ENCODE data around the gene ASB5.

The ASB5 gene

GRCh38 chr4:176259330-176260090, 9.5 kb downstream of the ASB5 start:
- Histone ChIP-seq H3K27ac (ENCODE audit: low read depth, low read length) (no peak overlapping the region), H3K9me3 (ENCODE audit: control insufficient read depth, insufficient read depth, low read length) (no peaks in the 10 kb centered on the region), H3K9ac (ENCODE audit: low read depth, low read length) (no peak overlapping the region), H3K4me3 (ENCODE audit: low read depth, low read length) (no peak overlapping the region), H3K27me3 (ENCODE audit: control insufficient read depth, insufficient read depth, low read length) (no peaks in the 10 kb centered on the region), H3K36me3 (ENCODE audit: control insufficient read depth, insufficient read depth, low read length) (no peaks in the 10 kb centered on the region), H3K4me1 (ENCODE audit: control insufficient read depth, insufficient read depth, low read length) (no peaks in the 10 kb centered on the region)

DNA sequence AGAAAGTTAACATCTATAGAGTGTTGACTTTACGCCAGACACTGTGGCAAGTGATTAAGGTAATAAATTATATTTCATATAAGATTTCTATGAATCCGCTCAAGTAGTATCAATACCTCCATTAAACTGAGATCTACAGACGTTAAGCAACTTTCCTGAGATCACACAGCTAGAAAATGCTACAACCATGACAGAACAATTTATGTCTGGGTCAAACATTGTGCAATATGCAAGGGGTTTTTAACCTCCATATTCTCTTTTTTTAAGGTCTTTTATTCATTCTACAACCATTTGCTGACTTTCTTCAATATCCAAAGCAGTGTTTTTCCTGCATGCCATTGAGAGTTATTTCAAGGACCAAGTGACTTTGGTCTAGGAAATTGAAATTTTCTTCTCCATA, 10.9 kb downstream of the ASB5 start:
- H3K4me3 ChIP-seq (ENCODE audit: low read depth, low read length): no peak overlapping the region

GRCh38 chr4:176256921-176257320, 12.1 kb downstream of the ASB5 start:
- H3K27ac ChIP-seq (ENCODE audit: low read depth, low read length): peak overlapping the region; percentile 21
- no peaks in the 10 kb centered on the region for H3K4me1 ChIP-seq (ENCODE audit: control insufficient read depth, insufficient read depth, low read length)
- H3K9me3 ChIP-seq (ENCODE audit: control insufficient read depth, insufficient read depth, low read length): no peaks in the 10 kb centered on the region
- no peak overlapping the region for H3K4me3 ChIP-seq (ENCODE audit: low read depth, low read length)
- no peaks in the 10 kb centered on the region for H3K36me3 ChIP-seq (ENCODE audit: control insufficient read depth, insufficient read depth, low read length)
- no peaks in the 10 kb centered on the region for H3K27me3 ChIP-seq (ENCODE audit: control insufficient read depth, insufficient read depth, low read length)
- H3K9ac ChIP-seq (ENCODE audit: low read depth, low read length): no peak overlapping the region

More for the DNA sequence above, 10.9 kb downstream of the ASB5 start:
- H3K36me3 ChIP-seq (ENCODE audit: control insufficient read depth, insufficient read depth, low read length): no peaks in the 10 kb centered on the region
- no peak overlapping the region for H3K27ac ChIP-seq (ENCODE audit: low read depth, low read length)
- H3K9me3 ChIP-seq (ENCODE audit: control insufficient read depth, insufficient read depth, low read length): no peaks in the 10 kb centered on the region
- H3K4me1 ChIP-seq (ENCODE audit: control insufficient read depth, insufficient read depth, low read length): no peaks in the 10 kb centered on the region
- H3K27me3 ChIP-seq (ENCODE audit: control insufficient read depth, insufficient read depth, low read length): no peaks in the 10 kb centered on the region
- H3K9ac ChIP-seq (ENCODE audit: low read depth, low read length): no peak overlapping the region

GRCh38 chr4:176242764-176243347, 26.2 kb downstream of the ASB5 start:
- H3K27ac ChIP-seq (ENCODE audit: low read depth, low read length): no peak overlapping the region
- H3K9me3 ChIP-seq (ENCODE audit: control insufficient read depth, insufficient read depth, low read length): no peaks in the 10 kb centered on the region
- H3K4me1 ChIP-seq (ENCODE audit: control insufficient read depth, insufficient read depth, low read length): 0 out of 2 replicates have a peak, but pooled peaks cover 4% of the 10 kb centered on the region
- no peak overlapping the region for H3K4me3 ChIP-seq (ENCODE audit: low read depth, low read length)
- H3K27me3 ChIP-seq (ENCODE audit: control insufficient read depth, insufficient read depth, low read length): no peaks in the 10 kb centered on the region
- H3K9ac ChIP-seq (ENCODE audit: low read depth, low read length): no peak overlapping the region
- no peaks in the 10 kb centered on the region for H3K36me3 ChIP-seq (ENCODE audit: control insufficient read depth, insufficient read depth, low read length)

DNA sequence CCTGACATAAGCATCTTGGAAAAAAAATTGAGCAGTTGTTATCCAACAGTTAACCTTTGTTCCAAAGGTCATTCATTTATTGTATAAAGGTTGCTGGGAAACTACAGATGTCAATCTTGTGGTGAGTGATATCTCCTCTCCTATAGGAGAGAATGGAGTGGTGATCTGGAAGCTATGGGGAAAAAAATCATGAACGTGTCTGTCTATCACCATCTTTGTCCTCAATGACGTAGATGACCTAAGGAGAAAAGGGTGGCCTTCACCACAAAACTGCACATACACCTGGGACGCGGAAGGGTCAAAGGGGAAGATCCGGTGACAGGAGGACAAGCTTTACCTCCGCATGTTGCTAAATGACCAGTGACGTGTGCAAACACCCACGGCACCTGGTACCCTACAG, 27.3 kb downstream of the ASB5 start:
- Histone ChIP-seq H3K9me3 (ENCODE audit: control insufficient read depth, insufficient read depth, low read length) (no peaks in the 10 kb centered on the region), H3K36me3 (ENCODE audit: control insufficient read depth, insufficient read depth, low read length) (no peaks in the 10 kb centered on the region), H3K4me3 (ENCODE audit: low read depth, low read length) (no peak overlapping the region), H3K4me1 (ENCODE audit: control insufficient read depth, insufficient read depth, low read length) (0 out of 2 replicates have a peak, but pooled peaks cover 4% of the 10 kb centered on the region), H3K27ac (ENCODE audit: low read depth, low read length) (no peak overlapping the region), H3K27me3 (ENCODE audit: control insufficient read depth, insufficient read depth, low read length) (no peaks in the 10 kb centered on the region), H3K9ac (ENCODE audit: low read depth, low read length) (no peak overlapping the region)

DNA sequence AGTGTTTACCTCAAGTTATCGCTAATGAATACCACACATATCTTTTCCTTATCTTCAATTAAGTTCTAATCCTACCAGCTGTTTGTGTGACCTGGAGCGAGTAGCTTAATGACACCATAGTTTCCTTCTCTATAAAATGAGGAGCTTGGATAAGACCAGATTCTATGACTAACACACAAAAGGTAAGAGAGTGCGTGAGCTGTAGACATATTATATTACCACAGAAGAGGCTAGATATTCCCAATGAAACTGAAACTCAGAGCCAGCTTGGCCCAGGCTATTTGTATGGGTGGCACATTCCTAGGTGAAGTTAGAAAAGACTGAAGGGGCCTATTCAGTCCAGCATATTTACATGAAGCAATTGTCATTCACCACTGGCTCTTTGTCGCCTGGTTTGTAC, 30.2 kb downstream of the ASB5 start:
- no peak overlapping the region for H3K27ac ChIP-seq (ENCODE audit: low read depth, low read length)
- no peaks in the 10 kb centered on the region for H3K9me3 ChIP-seq (ENCODE audit: control insufficient read depth, insufficient read depth, low read length)
- H3K36me3 ChIP-seq (ENCODE audit: control insufficient read depth, insufficient read depth, low read length): no peaks in the 10 kb centered on the region
- H3K4me3 ChIP-seq (ENCODE audit: low read depth, low read length): no peak overlapping the region
- 0 out of 2 replicates have a peak, but pooled peaks cover 4% of the 10 kb centered on the region for H3K4me1 ChIP-seq (ENCODE audit: control insufficient read depth, insufficient read depth, low read length)
- H3K9ac ChIP-seq (ENCODE audit: low read depth, low read length): no peak overlapping the region
- no peaks in the 10 kb centered on the region for H3K27me3 ChIP-seq (ENCODE audit: control insufficient read depth, insufficient read depth, low read length)

- Histone ChIP-seq H3K36me3 (ENCODE audit: control insufficient read depth, insufficient read depth, low read length) (no peaks in the 10 kb centered on the region), H3K9ac (ENCODE audit: low read depth, low read length) (no peak overlapping the region), H3K27ac (ENCODE audit: low read depth, low read length) (no peak overlapping the region), H3K4me3 (ENCODE audit: low read depth, low read length) (no peak overlapping the region), H3K9me3 (ENCODE audit: control insufficient read depth, insufficient read depth, low read length) (no peaks in the 10 kb centered on the region), H3K27me3 (ENCODE audit: control insufficient read depth, insufficient read depth, low read length) (no peaks in the 10 kb centered on the region), H3K4me1 (ENCODE audit: control insufficient read depth, insufficient read depth, low read length) (0 out of 2 replicates have a peak, but pooled peaks cover 4% of the 10 kb centered on the region)
Measured at GRCh38 chr4:176238157-176238610, 30.8 kb downstream of the ASB5 start.

- H3K4me3 ChIP-seq (ENCODE audit: low read depth, low read length): no peak overlapping the region
Measured at GRCh38 chr4:176236946-176237345, 32.1 kb downstream of the ASB5 start.

GRCh38 chr4:176230836-176231235, 38.2 kb downstream of the ASB5 start:
- Histone ChIP-seq H3K9me3 (ENCODE audit: control insufficient read depth, insufficient read depth, low read length) (no peaks in the 10 kb centered on the region), H3K9ac (ENCODE audit: low read depth, low read length) (no peak overlapping the region), H3K4me1 (ENCODE audit: control insufficient read depth, insufficient read depth, low read length) (no peaks in the 10 kb centered on the region), H3K27ac (ENCODE audit: low read depth, low read length) (no peak overlapping the region), H3K36me3 (ENCODE audit: control insufficient read depth, insufficient read depth, low read length) (no peaks in the 10 kb centered on the region), H3K27me3 (ENCODE audit: control insufficient read depth, insufficient read depth, low read length) (no peaks in the 10 kb centered on the region), H3K4me3 (ENCODE audit: low read depth, low read length) (no peak overlapping the region)

More at GRCh38 chr4:176236946-176237345, 32.1 kb downstream of the ASB5 start:
- no peak overlapping the region for H3K27ac ChIP-seq (ENCODE audit: low read depth, low read length)
- no peaks in the 10 kb centered on the region for H3K9me3 ChIP-seq (ENCODE audit: control insufficient read depth, insufficient read depth, low read length)
- H3K9ac ChIP-seq (ENCODE audit: low read depth, low read length): no peak overlapping the region
- H3K27me3 ChIP-seq (ENCODE audit: control insufficient read depth, insufficient read depth, low read length): no peaks in the 10 kb centered on the region
- H3K4me1 ChIP-seq (ENCODE audit: control insufficient read depth, insufficient read depth, low read length): 0 out of 2 replicates have a peak, but pooled peaks cover 4% of the 10 kb centered on the region
- H3K36me3 ChIP-seq (ENCODE audit: control insufficient read depth, insufficient read depth, low read length): no peaks in the 10 kb centered on the region

DNA sequence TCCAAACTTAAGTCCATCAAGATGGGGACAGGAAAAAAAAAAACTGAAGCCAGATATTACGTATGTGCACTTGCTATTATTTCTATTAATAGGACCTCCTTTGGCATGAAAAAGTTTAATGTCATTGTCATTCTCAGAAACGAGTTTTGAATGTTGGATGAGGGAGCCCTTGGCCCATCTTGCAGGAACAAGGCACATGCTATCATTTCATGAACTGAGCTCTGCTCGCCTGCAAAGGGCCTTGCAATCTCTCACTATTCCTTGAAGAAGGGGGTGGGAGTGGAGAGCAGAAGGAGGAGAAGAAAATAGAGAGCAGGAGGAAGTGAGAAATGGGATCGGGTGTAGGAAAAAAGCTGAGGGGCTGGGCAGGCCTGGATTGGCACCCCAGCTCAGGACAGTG, 39.4 kb downstream of the ASB5 start:
- Histone ChIP-seq H3K9ac (ENCODE audit: low read depth, low read length) (no peak overlapping the region), H3K4me1 (ENCODE audit: control insufficient read depth, insufficient read depth, low read length) (no peaks in the 10 kb centered on the region), H3K27ac (ENCODE audit: low read depth, low read length) (no peak overlapping the region), H3K4me3 (ENCODE audit: low read depth, low read length) (no peak overlapping the region), H3K36me3 (ENCODE audit: control insufficient read depth, insufficient read depth, low read length) (no peaks in the 10 kb centered on the region), H3K27me3 (ENCODE audit: control insufficient read depth, insufficient read depth, low read length) (no peaks in the 10 kb centered on the region), H3K9me3 (ENCODE audit: control insufficient read depth, insufficient read depth, low read length) (no peaks in the 10 kb centered on the region)

DNA sequence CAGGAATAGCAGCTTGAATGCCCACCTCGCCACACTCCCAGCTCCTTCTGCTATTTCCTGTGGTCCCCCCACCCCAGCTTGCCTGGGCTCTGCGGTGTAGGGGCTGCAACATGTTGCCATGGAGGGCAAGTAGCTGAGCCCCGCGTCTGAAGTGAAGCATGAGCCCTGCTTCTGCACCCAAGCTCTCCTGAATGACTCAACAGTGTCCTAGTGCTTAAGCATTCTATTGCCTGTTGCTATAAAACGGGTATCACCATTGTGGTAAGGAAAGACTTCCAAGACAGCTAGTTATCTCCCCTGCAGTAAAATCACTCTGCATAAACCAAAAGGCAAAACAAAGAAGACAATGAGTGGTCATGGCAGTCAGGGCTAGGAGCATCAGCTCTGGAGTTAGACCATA, 42.3 kb downstream of the ASB5 start:
- no peak overlapping the region for H3K4me3 ChIP-seq (ENCODE audit: low read depth, low read length)
- no peaks in the 10 kb centered on the region for H3K9me3 ChIP-seq (ENCODE audit: control insufficient read depth, insufficient read depth, low read length)
- no peaks in the 10 kb centered on the region for H3K36me3 ChIP-seq (ENCODE audit: control insufficient read depth, insufficient read depth, low read length)
- no peaks in the 10 kb centered on the region for H3K27me3 ChIP-seq (ENCODE audit: control insufficient read depth, insufficient read depth, low read length)
- no peaks in the 10 kb centered on the region for H3K4me1 ChIP-seq (ENCODE audit: control insufficient read depth, insufficient read depth, low read length)
- no peak overlapping the region for H3K9ac ChIP-seq (ENCODE audit: low read depth, low read length)
- no peak overlapping the region for H3K27ac ChIP-seq (ENCODE audit: low read depth, low read length)
